Liver (tissue), 9 donors: ENCODE results near the gene ANP32A. TPM values are rescaled to one million over a fixed set of nuclear protein-coding genes. Genes with fewer than 3 reads are reported as not detected.

Experiments
- DNase-seq: peaks from one replicate; pipeline ENCODE4 v3.0.0-alpha.2; 2017; ENCODE audit warnings: low spot score
- H3K27ac ChIP-seq, 2 donors: one replicate each; pipeline ENCODE4 v1.7.0; 2013; ENCODE audit warnings: inconsistent platforms in 2 of 2, low read length in 2 of 2, control low read depth in 1 of 2, low read depth in 1 of 2, mild to moderate bottlenecking in 1 of 2
- H3K27me3 ChIP-seq, 4 donors: one replicate each; pipeline versions ENCODE4 v1.6.1 to v1.7.0; 2013; ENCODE audit warnings: low read length in 3 of 4, inconsistent platforms in 1 of 4, mild to moderate bottlenecking in 1 of 4, moderate library complexity in 1 of 4; ENCODE audit not compliant: control insufficient read depth in 4 of 4, insufficient read depth in 4 of 4
- H3K36me3 ChIP-seq, 4 donors: one replicate each; pipeline versions ENCODE4 v1.6.1 to v1.7.0; 2013; ENCODE audit warnings: low read length in 3 of 4, mild to moderate bottlenecking in 3 of 4, low read depth in 1 of 4, moderate library complexity in 1 of 4; ENCODE audit not compliant: control insufficient read depth in 4 of 4, insufficient read depth in 3 of 4
- H3K4me1 ChIP-seq, 4 donors: one replicate each; pipeline versions ENCODE4 v1.6.1 to v1.7.0; 2013; ENCODE audit warnings: low read length in 3 of 4, mild to moderate bottlenecking in 3 of 4, moderate library complexity in 1 of 4; ENCODE audit not compliant: control insufficient read depth in 4 of 4, insufficient read depth in 4 of 4
- H3K4me3 ChIP-seq, 3 donors: one replicate each; pipeline versions ENCODE4 v1.6.1 to v1.7.0; 2013; ENCODE audit warnings: low read length in 3 of 3, control low read depth in 1 of 3, low read depth in 1 of 3, mild to moderate bottlenecking in 1 of 3
- H3K9ac ChIP-seq, 2 donors: one replicate each; pipeline ENCODE4 v1.7.0; 2013; ENCODE audit warnings: low read length in 2 of 2, mild to moderate bottlenecking in 2 of 2, moderate library complexity in 2 of 2, control low read depth in 1 of 2, low read depth in 1 of 2
- H3K9me3 ChIP-seq, 4 donors: one replicate each; pipeline versions ENCODE4 v1.6.1 to v1.7.0; 2013; ENCODE audit warnings: low read length in 3 of 4; ENCODE audit not compliant: control insufficient read depth in 4 of 4
- EGR1 ChIP-seq, 2 donors: IDR thresholded peaks; 2 replicates each; pipeline ENCODE4 v1.6.1; 2016 to 2018; ENCODE audit warnings: antibody characterized with exemption in 2 of 2, low read depth in 2 of 2
- FOXA1 ChIP-seq: IDR thresholded peaks from 2 replicates; pipeline ENCODE4 v1.6.1; 2016; ENCODE audit warnings: antibody characterized with exemption
- FOXA2 ChIP-seq: IDR thresholded peaks from 2 replicates; pipeline ENCODE4 v1.6.1; 2016; ENCODE audit warnings: antibody characterized with exemption
- GABPA ChIP-seq, 2 donors: IDR thresholded peaks in 1 of 2; conservative IDR thresholded peaks in 1 of 2; 2 replicates each; pipeline ENCODE4 v1.6.1; 2016; ENCODE audit warnings: antibody characterized with exemption in 2 of 2, mild to moderate bottlenecking in 1 of 2, moderate library complexity in 1 of 2
- HNF4A ChIP-seq, 2 donors: conservative IDR thresholded peaks; 2 replicates each; pipeline ENCODE4 v1.6.1; 2016; ENCODE audit warnings: antibody characterized with exemption in 2 of 2, mild to moderate bottlenecking in 2 of 2
- HNF4G ChIP-seq: IDR thresholded peaks from 2 replicates; pipeline ENCODE4 v1.6.1; 2016; ENCODE audit warnings: antibody characterized with exemption
- JUND ChIP-seq, 2 donors: IDR thresholded peaks; 2 replicates each; pipeline ENCODE4 v1.6.1; 2016; ENCODE audit warnings: antibody characterized with exemption in 2 of 2
- NR2F2 ChIP-seq: IDR thresholded peaks from 2 replicates; pipeline ENCODE4 v1.6.1; 2016; ENCODE audit warnings: antibody characterized with exemption
- RAD21 ChIP-seq, 2 donors: IDR thresholded peaks; 2 replicates each; pipeline ENCODE4 v1.6.1; 2016; ENCODE audit warnings: antibody characterized with exemption in 2 of 2, mild to moderate bottlenecking in 2 of 2
- RXRA ChIP-seq, 2 donors: IDR thresholded peaks; 2 replicates each; pipeline ENCODE4 v1.6.1; 2017 to 2018; ENCODE audit warnings: antibody characterized with exemption in 2 of 2, mild to moderate bottlenecking in 1 of 2
- SP1 ChIP-seq: IDR thresholded peaks from 2 replicates; pipeline ENCODE4 v1.6.1; 2018; ENCODE audit warnings: antibody characterized with exemption, mild to moderate bottlenecking
- TAF1 ChIP-seq: conservative IDR thresholded peaks from 2 replicates; pipeline ENCODE4 v1.6.1; 2016; ENCODE audit warnings: antibody characterized with exemption, mild to moderate bottlenecking
- YY1 ChIP-seq: IDR thresholded peaks from 2 replicates; pipeline ENCODE4 v1.6.1; 2016; ENCODE audit warnings: antibody characterized with exemption, mild to moderate bottlenecking
- WGBS: extraction: QIAGEN DNeasy Blood & Tissue Kit; methylation state at CpG from one replicate; pipeline ENCODE4 v1.1.7; 2013; 5-methylcytosine and 5-hydroxymethylcytosine counted together
- polyA plus RNA-seq, 2 donors: library from polyadenylated mRNA; stranded (reverse) in 1 of 2; unstranded in 1 of 2; fragments of 200-250 nt in 1 of 2; fragments of >200 nt in 1 of 2; fragmentation: Nextera tagmentation in 1 of 2; extraction: Ambion mirVana in 1 of 2; gene quantifications; one replicate each; pipeline versions ENCODE4 v1.2.1 to v1.2.3, GENCODE V29; 2013 to 2015
- total RNA-seq, 2 donors: library from RNA; depleted of rRNA; stranded (reverse); fragments of >200 nt; gene quantifications; one replicate each; pipeline ENCODE4 v1.2.3, GENCODE V29; 2014
- TF ChIP-seq, protein P1 (sequence below): IDR thresholded peaks from 2 replicates; pipeline ENCODE4 v1.6.1; 2016; ENCODE audit warnings: antibody characterized with exemption
- TF ChIP-seq, protein P2 (sequence below): IDR thresholded peaks from 2 replicates; pipeline ENCODE4 v1.6.1; 2016; ENCODE audit warnings: antibody characterized with exemption
- TF ChIP-seq, protein P3 (sequence below): fragments of 150-350 bp; IDR thresholded peaks from 2 replicates; pipeline ENCODE4 v1.5.1; 2017; ENCODE audit warnings: improper control_type of control experiment, low read depth, low read length; ENCODE audit not compliant: missing input control
- TF ChIP-seq, protein P4 (sequence below): IDR thresholded peaks from 2 replicates; pipeline ENCODE4 v1.6.1; 2016; ENCODE audit warnings: antibody characterized with exemption, mild to moderate bottlenecking
- TF ChIP-seq, protein P5 (sequence below): IDR thresholded peaks from 2 replicates; pipeline ENCODE4 v1.6.1; 2016; ENCODE audit warnings: antibody characterized with exemption
- donor health status: healthy.
- donor health status: healthy.
- donor health status: healthy.
- donor health status: healthy.
- donor health status: healthy.

The ANP32A gene
- total and polyA plus RNA-seq, 4 donors = 30.5 to 60.4 (median 39.4) TPM

DNA sequence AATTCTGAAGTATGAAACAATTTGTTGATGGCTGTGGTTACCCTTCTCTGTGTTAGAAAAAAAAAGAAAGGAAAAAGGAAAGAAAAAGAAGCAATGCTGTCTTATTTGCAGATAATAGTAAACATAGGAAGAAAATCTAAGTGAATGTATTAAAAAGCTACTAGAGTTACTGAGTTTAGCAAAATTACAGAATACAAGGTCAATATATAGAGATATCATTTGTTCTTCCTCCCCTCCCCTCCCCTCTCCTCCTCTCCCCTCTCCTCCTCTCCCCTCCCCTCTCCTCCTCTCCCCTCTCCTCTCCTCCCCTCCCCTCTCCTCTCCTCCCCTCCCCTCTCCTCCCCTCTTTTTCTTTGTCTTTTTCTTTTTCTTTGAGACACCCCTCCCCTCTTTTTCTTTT lies 69.1 kb downstream of the ANP32A start:
- Histone ChIP-seq H3K27me3 (no peaks in the 10 kb centered on the region), H3K9ac (no peak overlapping the region), H3K4me3 (no peak overlapping the region), H3K36me3 (no peaks in the 10 kb centered on the region), H3K4me1 (no peaks in the 10 kb centered on the region), H3K9me3 (peaks cover 0 to 4% (median 0%) of the 10 kb centered on the region in 4 donors), H3K27ac (no peak overlapping the region)
- no peak for DNase-seq
- no peak for TF ChIP-seq TAF1
- no peak for TF ChIP-seq SP1
- TF ChIP-seq, protein P1, sequence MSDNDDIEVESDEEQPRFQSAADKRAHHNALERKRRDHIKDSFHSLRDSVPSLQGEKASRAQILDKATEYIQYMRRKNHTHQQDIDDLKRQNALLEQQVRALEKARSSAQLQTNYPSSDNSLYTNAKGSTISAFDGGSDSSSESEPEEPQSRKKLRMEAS = no peak
- no peak for TF ChIP-seq NR2F2

DNA sequence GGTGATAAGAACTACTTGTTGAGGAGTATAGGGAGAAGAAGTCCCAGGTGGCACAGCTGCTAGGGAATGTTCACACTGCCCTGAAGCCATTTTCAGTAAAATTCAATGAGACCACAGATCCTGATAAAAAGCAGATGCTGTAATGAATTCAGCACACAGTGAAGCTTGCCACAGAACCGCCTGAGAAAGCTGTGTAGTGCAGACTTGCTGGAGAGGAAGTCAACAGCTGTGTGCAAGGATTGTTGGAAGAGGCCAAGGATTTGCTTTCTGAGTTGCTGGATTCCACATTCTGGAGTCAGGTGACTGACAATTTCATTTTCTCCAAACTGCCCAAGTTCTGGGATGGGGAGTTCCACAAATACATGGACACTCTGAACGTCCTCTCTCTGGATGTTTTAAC lies 70.9 kb downstream of the ANP32A start:
- no peak overlapping the region for H3K4me3 ChIP-seq
- no peaks in the 10 kb centered on the region for H3K4me1 ChIP-seq
- no peak for DNase-seq
- no peak overlapping the region for H3K27ac ChIP-seq
- H3K27me3 ChIP-seq = no peaks in the 10 kb centered on the region
- no peak overlapping the region for H3K9ac ChIP-seq
- WGBS = 82% methylated on average over 2 of the region's 2 CpGs
- peaks cover 0 to 4% (median 0%) of the 10 kb centered on the region in 4 donors for H3K9me3 ChIP-seq
- TF ChIP-seq HNF4A (conservative IDR thresholded peaks at IDR 0.05) (no peak), SP1 (no peak), TAF1 (no peak), HNF4G (no peak), YY1 (no peak), FOXA2 (no peak), FOXA1 (no peak), RXRA (IDR thresholded peaks at IDR 0.05) (no peak), JUND (IDR thresholded peaks at IDR 0.05) (no peak), EGR1 (IDR thresholded peaks at IDR 0.05; ENCODE audit: low read depth in 2 of 2) (no peak), GABPA (IDR thresholded peaks at IDR 0.05 in 1 of 2, conservative IDR thresholded peaks at IDR 0.05 in 1 of 2) (no peak), NR2F2 (no peak), RAD21 (IDR thresholded peaks at IDR 0.05) (no peak)
- TF ChIP-seq, protein P2, sequence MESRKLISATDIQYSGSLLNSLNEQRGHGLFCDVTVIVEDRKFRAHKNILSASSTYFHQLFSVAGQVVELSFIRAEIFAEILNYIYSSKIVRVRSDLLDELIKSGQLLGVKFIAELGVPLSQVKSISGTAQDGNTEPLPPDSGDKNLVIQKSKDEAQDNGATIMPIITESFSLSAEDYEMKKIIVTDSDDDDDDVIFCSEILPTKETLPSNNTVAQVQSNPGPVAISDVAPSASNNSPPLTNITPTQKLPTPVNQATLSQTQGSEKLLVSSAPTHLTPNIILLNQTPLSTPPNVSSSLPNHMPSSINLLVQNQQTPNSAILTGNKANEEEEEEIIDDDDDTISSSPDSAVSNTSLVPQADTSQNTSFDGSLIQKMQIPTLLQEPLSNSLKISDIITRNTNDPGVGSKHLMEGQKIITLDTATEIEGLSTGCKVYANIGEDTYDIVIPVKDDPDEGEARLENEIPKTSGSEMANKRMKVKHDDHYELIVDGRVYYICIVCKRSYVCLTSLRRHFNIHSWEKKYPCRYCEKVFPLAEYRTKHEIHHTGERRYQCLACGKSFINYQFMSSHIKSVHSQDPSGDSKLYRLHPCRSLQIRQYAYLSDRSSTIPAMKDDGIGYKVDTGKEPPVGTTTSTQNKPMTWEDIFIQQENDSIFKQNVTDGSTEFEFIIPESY = no peak
- TF ChIP-seq, protein P3, sequence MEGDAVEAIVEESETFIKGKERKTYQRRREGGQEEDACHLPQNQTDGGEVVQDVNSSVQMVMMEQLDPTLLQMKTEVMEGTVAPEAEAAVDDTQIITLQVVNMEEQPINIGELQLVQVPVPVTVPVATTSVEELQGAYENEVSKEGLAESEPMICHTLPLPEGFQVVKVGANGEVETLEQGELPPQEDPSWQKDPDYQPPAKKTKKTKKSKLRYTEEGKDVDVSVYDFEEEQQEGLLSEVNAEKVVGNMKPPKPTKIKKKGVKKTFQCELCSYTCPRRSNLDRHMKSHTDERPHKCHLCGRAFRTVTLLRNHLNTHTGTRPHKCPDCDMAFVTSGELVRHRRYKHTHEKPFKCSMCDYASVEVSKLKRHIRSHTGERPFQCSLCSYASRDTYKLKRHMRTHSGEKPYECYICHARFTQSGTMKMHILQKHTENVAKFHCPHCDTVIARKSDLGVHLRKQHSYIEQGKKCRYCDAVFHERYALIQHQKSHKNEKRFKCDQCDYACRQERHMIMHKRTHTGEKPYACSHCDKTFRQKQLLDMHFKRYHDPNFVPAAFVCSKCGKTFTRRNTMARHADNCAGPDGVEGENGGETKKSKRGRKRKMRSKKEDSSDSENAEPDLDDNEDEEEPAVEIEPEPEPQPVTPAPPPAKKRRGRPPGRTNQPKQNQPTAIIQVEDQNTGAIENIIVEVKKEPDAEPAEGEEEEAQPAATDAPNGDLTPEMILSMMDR = no peak
- TF ChIP-seq, protein P4, sequence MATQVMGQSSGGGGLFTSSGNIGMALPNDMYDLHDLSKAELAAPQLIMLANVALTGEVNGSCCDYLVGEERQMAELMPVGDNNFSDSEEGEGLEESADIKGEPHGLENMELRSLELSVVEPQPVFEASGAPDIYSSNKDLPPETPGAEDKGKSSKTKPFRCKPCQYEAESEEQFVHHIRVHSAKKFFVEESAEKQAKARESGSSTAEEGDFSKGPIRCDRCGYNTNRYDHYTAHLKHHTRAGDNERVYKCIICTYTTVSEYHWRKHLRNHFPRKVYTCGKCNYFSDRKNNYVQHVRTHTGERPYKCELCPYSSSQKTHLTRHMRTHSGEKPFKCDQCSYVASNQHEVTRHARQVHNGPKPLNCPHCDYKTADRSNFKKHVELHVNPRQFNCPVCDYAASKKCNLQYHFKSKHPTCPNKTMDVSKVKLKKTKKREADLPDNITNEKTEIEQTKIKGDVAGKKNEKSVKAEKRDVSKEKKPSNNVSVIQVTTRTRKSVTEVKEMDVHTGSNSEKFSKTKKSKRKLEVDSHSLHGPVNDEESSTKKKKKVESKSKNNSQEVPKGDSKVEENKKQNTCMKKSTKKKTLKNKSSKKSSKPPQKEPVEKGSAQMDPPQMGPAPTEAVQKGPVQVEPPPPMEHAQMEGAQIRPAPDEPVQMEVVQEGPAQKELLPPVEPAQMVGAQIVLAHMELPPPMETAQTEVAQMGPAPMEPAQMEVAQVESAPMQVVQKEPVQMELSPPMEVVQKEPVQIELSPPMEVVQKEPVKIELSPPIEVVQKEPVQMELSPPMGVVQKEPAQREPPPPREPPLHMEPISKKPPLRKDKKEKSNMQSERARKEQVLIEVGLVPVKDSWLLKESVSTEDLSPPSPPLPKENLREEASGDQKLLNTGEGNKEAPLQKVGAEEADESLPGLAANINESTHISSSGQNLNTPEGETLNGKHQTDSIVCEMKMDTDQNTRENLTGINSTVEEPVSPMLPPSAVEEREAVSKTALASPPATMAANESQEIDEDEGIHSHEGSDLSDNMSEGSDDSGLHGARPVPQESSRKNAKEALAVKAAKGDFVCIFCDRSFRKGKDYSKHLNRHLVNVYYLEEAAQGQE = no peak
- TF ChIP-seq, protein P5, sequence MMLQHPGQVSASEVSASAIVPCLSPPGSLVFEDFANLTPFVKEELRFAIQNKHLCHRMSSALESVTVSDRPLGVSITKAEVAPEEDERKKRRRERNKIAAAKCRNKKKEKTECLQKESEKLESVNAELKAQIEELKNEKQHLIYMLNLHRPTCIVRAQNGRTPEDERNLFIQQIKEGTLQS = no peak
- TF ChIP-seq, protein P1 = no peak
- no peaks in the 10 kb centered on the region for H3K36me3 ChIP-seq
